ENCODE data around the gene MORF4L2. TPM values are rescaled to one million over a fixed set of nuclear protein-coding genes. Genes with fewer than 3 reads are reported as not detected.

The MORF4L2 gene
- total RNA-seq, 1 donor from 2014 or later: 405 TPM

- no peak for DNase-seq (ENCODE audit: extremely low read depth, low read depth, low spot score)
Observed at GRCh38 chrX:103637604-103638338, 48.7 kb downstream of the MORF4L2 start.

GRCh38 chrX:103635436-103635835 is 51.1 kb downstream of the MORF4L2 start:
- DNase-seq (ENCODE audit: extremely low read depth, low read depth, low spot score): no peak

GRCh38 chrX:103631145-103631544 is 55.4 kb downstream of the MORF4L2 start:
- DNase-seq (ENCODE audit: extremely low read depth, low read depth, low spot score): no peak

- no peak for DNase-seq (ENCODE audit: extremely low read depth, low read depth, low spot score)
Observed at GRCh38 chrX:103630171-103630511, 56.4 kb downstream of the MORF4L2 start.

- DNase-seq (ENCODE audit: extremely low read depth, low read depth, low spot score): no peak
Observed at GRCh38 chrX:103629318-103630170, 57.0 kb downstream of the MORF4L2 start.

GRCh38 chrX:103628386-103629317 is 57.8 kb downstream of the MORF4L2 start, which contains the start of gene TCEAL1:
Gene TCEAL1 (plus strand): TSS chrX:103628975. CDS start chrX:103629917, 942 bp downstream.
- DNase-seq (ENCODE audit: extremely low read depth, low read depth, low spot score): no peak

GRCh38 chrX:103626855-103627254 is 59.6 kb downstream of the MORF4L2 start:
- peak; percentile 36 for DNase-seq (ENCODE audit: extremely low read depth, low read depth, low spot score)

Other genes starting within 250 kb of the MORF4L2 start
- gene RAB40A, start 167.2 kb downstream of the MORF4L2 start, total RNA-seq: 0.12 TPM in 1 of 2 replicates, not detected in the other
- gene TCEAL4, start 101.2 kb downstream of the MORF4L2 start, total RNA-seq: 54.8 and 62.0 TPM in 2 replicates
- gene TCEAL3, start 78.7 kb downstream of the MORF4L2 start, total RNA-seq: 17.3 and 19.0 TPM in 2 replicates
- gene TCEAL1, start 57.7 kb downstream of the MORF4L2 start, total RNA-seq: 16.7 and 21.2 TPM in 2 replicates
- not detected in 2 replicates for gene TMEM31, start 24.2 kb upstream of the MORF4L2 start, total RNA-seq
- not detected in 2 replicates for gene PLP1, start 90.1 kb upstream of the MORF4L2 start, total RNA-seq
- gene RAB9B, start 145.6 kb upstream of the MORF4L2 start, total RNA-seq: 0.63 and 1.5 TPM in 2 replicates

Measured in glomerular endothelial cell (primary cell).